ENCODE measurements around the gene ALG2. TPM values are rescaled to one million over a fixed set of nuclear protein-coding genes. Genes with fewer than 3 reads are reported as not detected.

The ALG2 gene
- total RNA-seq, 2 donors from 2014 or later: 52.1 to 58.6 TPM

- no peak overlapping the region for H3K4me3 ChIP-seq
- H3K27ac ChIP-seq: no peak overlapping the region
- WGBS, 2 donors: 100% methylated on average over 1 of the region's 1 CpG
- intact Hi-C loops (cut with DNase I): no loop called here
- TF ChIP-seq POLR2A (IDR thresholded peaks at IDR 0.05) (no peak), CTCF (IDR thresholded peaks at IDR 0.05) (no peak)
- no peak for DNase-seq
- no peaks in the 10 kb centered on the region for H3K27me3 ChIP-seq
- H3K4me1 ChIP-seq: peaks cover 39% of the 10 kb centered on the region
- H3K9me3 ChIP-seq: no peaks in the 10 kb centered on the region
- ATAC-seq: no peak
- H3K36me3 ChIP-seq (replicated peaks in 1 of 2; ENCODE audit: insufficient read depth in 1 of 2, low read depth in 2 of 2): no peaks in the 10 kb centered on the region
These were observed 5.7 kb downstream of the ALG2 start for GRCh38 chr9:99216073-99216472.

- TF ChIP-seq CTCF (IDR thresholded peaks at IDR 0.05): no peak
- TF ChIP-seq POLR2A (IDR thresholded peaks at IDR 0.05): no peak
- Histone ChIP-seq H3K9me3 (no peaks in the 10 kb centered on the region), H3K36me3 (replicated peaks in 1 of 2; ENCODE audit: insufficient read depth in 1 of 2, low read depth in 2 of 2) (no peaks in the 10 kb centered on the region), H3K27ac (no peak overlapping the region), H3K27me3 (no peaks in the 10 kb centered on the region), H3K4me3 (no peak overlapping the region), H3K4me1 (peaks cover 15% of the 10 kb centered on the region)
- intact Hi-C loops (cut with DNase I): no loop called here
- ATAC-seq (no peak), DNase-seq (no peak)
- 86 to 97% methylated on average over 1 of the region's 1 CpG for WGBS, 2 donors
These were observed 8.5 kb downstream of the ALG2 start for GRCh38 chr9:99213197-99213596.

GRCh38 chr9:99211746-99212145, 10.0 kb downstream of the ALG2 start:
- WGBS, 2 donors: 80 to 100% methylated on average over 1 of the region's 1 CpG
- intact Hi-C loops (cut with DNase I): no loop called here

GRCh38 chr9:99210572-99210971, 11.2 kb downstream of the ALG2 start:
- intact Hi-C loops (cut with DNase I): no loop called here
- no peaks in the 10 kb centered on the region for H3K27me3 ChIP-seq
- no peak overlapping the region for H3K27ac ChIP-seq
- no peaks in the 10 kb centered on the region for H3K9me3 ChIP-seq
- no peak overlapping the region for H3K4me3 ChIP-seq
- H3K4me1 ChIP-seq: no peaks in the 10 kb centered on the region
- no peaks in the 10 kb centered on the region for H3K36me3 ChIP-seq (replicated peaks in 1 of 2; ENCODE audit: insufficient read depth in 1 of 2, low read depth in 2 of 2)
- DNase-seq (no peak), ATAC-seq (no peak)
- no peak for TF ChIP-seq POLR2A (IDR thresholded peaks at IDR 0.05)
- no peak for TF ChIP-seq CTCF (IDR thresholded peaks at IDR 0.05)

More at GRCh38 chr9:99211746-99212145, 10.0 kb downstream of the ALG2 start:
- Histone ChIP-seq H3K27me3 (no peaks in the 10 kb centered on the region), H3K4me3 (no peak overlapping the region), H3K36me3 (replicated peaks in 1 of 2; ENCODE audit: insufficient read depth in 1 of 2, low read depth in 2 of 2) (no peaks in the 10 kb centered on the region), H3K9me3 (no peaks in the 10 kb centered on the region), H3K27ac (no peak overlapping the region), H3K4me1 (peaks cover under 1% of the 10 kb centered on the region)
- DNase-seq (no peak), ATAC-seq (no peak)
- no peak for TF ChIP-seq POLR2A (IDR thresholded peaks at IDR 0.05)

GRCh38 chr9:99201603-99202002, 20.1 kb downstream of the ALG2 start:
- no peak for ATAC-seq
- no peaks in the 10 kb centered on the region for H3K27me3 ChIP-seq
- H3K27ac ChIP-seq: no peak overlapping the region
- DNase-seq: no peak
- intact Hi-C loops (cut with DNase I): no loop called here
- H3K36me3 ChIP-seq (replicated peaks in 1 of 2; ENCODE audit: insufficient read depth in 1 of 2, low read depth in 2 of 2): no peaks in the 10 kb centered on the region
- H3K4me3 ChIP-seq: no peak overlapping the region
- no peaks in the 10 kb centered on the region for H3K4me1 ChIP-seq
- H3K9me3 ChIP-seq: no peaks in the 10 kb centered on the region
- 80 to 82% methylated on average over 5 of the region's 5 CpGs for WGBS, 2 donors
- TF ChIP-seq CTCF (IDR thresholded peaks at IDR 0.05): no peak
- no peak for TF ChIP-seq POLR2A (IDR thresholded peaks at IDR 0.05)
